ENCODE data around the gene YIF1A. TPM values are rescaled to one million over a fixed set of nuclear protein-coding genes. Genes with fewer than 3 reads are reported as not detected.

YIF1A gene
- total and polyA plus RNA-seq, 2 of the 4 experiments (the other 2 are of a cell fraction): 128 to 207 TPM

DNA sequence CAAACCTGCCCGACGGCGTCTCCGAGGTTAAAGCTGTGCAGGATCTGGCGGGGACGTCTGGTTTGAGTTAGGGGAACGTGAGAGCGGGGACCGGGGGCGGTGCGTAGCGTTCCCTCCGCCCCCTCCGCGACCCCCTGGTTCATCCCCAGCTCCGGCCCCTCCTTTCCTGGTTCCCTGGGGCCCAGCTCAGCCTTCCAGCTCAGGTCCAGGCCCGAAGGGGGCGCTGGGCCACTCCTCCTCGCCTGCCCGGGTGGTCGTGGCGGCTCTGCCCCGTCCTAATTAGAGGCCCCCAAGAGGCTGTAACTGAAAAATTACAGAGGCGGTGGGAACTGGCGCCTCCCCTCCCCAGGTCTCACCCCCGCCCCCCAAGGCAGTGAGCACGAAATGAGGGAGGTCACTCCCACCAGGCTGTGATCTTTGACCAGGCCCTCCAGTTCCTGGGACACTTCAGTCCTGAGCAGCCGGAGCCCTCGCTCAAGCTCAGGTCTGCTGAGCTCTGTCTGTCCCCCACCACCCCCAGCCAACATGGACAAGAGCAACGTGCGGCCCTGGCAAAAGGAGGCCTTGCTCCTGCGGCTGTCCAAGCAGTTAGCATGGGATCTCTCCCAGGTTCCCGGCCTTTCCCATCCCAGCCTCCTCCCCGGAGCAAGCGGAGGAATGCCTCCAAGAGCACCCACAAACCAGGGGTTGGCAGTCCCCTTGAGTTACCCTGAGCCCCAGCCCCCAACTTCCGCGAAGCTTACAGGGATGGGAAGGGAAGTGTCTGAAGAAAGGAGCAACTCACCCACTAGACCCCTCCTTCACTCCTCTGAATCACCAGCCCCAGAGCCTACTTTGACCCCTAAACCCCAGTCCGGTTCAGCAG lies 24.6 kb upstream of the YIF1A start:
- peak overlapping the region; percentile 94 for H3K14ac ChIP-seq (replicated peaks; ENCODE audit: low read depth, low read length)
- ATAC-seq (ENCODE audit: low read depth) (0 out of 2 replicates have a peak, but pooled peaks have one; percentile 0), DNase-seq (peak; percentile 40)
- H2BK20ac ChIP-seq (ENCODE audit: low read depth, low read length): peak overlapping the region; percentile 32
- H3K27ac ChIP-seq (ENCODE audit: insufficient read depth, low read length): peak overlapping the region; percentile 93
- H3K56ac ChIP-seq (ENCODE audit: extremely low read depth, insufficient read depth, low read length): peak overlapping the region; percentile 76
- BruUV-seq (replicated peaks): no TSS peak
- H3K4me1 ChIP-seq (ENCODE audit: control insufficient read depth, insufficient read depth, low read length): peaks cover 27% of the 10 kb centered on the region
- H3K23ac ChIP-seq (ENCODE audit: low read depth, low read length): peak overlapping the region; percentile 90
- H3K18ac ChIP-seq (ENCODE audit: low read depth, low read length): peak overlapping the region; percentile 35
- H3K9me3 ChIP-seq (ENCODE audit: control insufficient read depth, insufficient read depth, low read length): no peaks in the 10 kb centered on the region
- WGBS, 2 experiments (ENCODE audit: extremely low coverage in 2 of 2, insufficient read length in 1 of 2): 0% methylated on average over 6 of the region's 38 CpGs; no CpG with 5 or more reads in 1 of the 2 experiments
- peak overlapping the region; percentile 81 for H3K4ac ChIP-seq (ENCODE audit: low read depth, low read length)
- peak overlapping the region; percentile 69; the same call in 1 of the 3 replicates for H2BK15ac ChIP-seq (ENCODE audit: low read depth, low read length)
- TF ChIP-seq CTCF (conservative IDR thresholded peaks at IDR 0.05; ENCODE audit: low read depth, low read length) (peak; percentile 43), MAFK (IDR thresholded peaks at IDR 0.05; ENCODE audit: low read depth, low read length) (no peak), POLR2A (IDR thresholded peaks at IDR 0.05; ENCODE audit: low read depth, low read length) (peak; percentile 47; the same call in 1 of the 2 replicates), RAD21 (IDR thresholded peaks at IDR 0.05; ENCODE audit: low read length) (no peak), CEBPB (IDR thresholded peaks at IDR 0.05; ENCODE audit: low read depth, low read length) (no peak), RFX5 (IDR thresholded peaks at IDR 0.05; ENCODE audit: low read depth, low read length) (no peak), MXI1 (IDR thresholded peaks at IDR 0.05; ENCODE audit: borderline replicate concordance, low read depth, low read length) (0 out of 2 replicates have a peak, but pooled peaks have one; percentile 28), MAZ (IDR thresholded peaks at IDR 0.05; ENCODE audit: borderline replicate concordance, low read depth, low read length) (peak; percentile 30; the same call in 1 of the 2 replicates), NFE2L2 (IDR thresholded peaks at IDR 0.05; ENCODE audit: low read depth, low read length) (no peak), RCOR1 (IDR thresholded peaks at IDR 0.05; ENCODE audit: insufficient replicate concordance, low read length) (no peak)
- H4K8ac ChIP-seq (ENCODE audit: low read depth in 2 of 2, low read length in 2 of 2): peak overlapping the region; percentile 67 to 74
- H3K36me3 ChIP-seq (ENCODE audit: control insufficient read depth, insufficient read depth, low read length): no peaks in the 10 kb centered on the region
- peak overlapping the region; percentile 72 for H3K4me3 ChIP-seq (ENCODE audit: insufficient read depth, low read depth, low read length)
- ChIA-PET CTCF (interaction anchor here (0.8 to 2.4 kb wide), 7 partner anchors 14 to 75 kb away, joined by 3 to 17 read pairs (median 4); partner anchors contain the start of gene RIN1), POLR2A (ENCODE audit: unreplicated experiment) (interaction anchor here (1.0 to 2.9 kb wide), 5 partner anchors 8 to 24 kb away, joined by 4 to 23 read pairs (median 7); partner anchors contain the start of gene RIN1)
- peaks cover 0 to 36% of the 10 kb centered on the region in 2 experiments; a peak in 2 of 4 replicates for H3K79me1 ChIP-seq (ENCODE audit: low read depth in 1 of 2, low read length in 2 of 2)
- peak overlapping the region; percentile 77 for H2AK5ac ChIP-seq (ENCODE audit: low read depth, low read length)
- peak overlapping the region; percentile 93 for H2AK9ac ChIP-seq (replicated peaks; ENCODE audit: low read depth, low read length, poor library complexity)
- intact Hi-C loops (cut with micrococcal nuclease) (no loop called here), dilution Hi-C loops (cut with HindIII; ENCODE audit: low sequenced_read_pairs, unreplicated experiment) (no loop called here), in situ Hi-C loops (cut with MboI; ENCODE audit: low sequenced_read_pairs) (no loop called here)
- peak overlapping the region; percentile 85 for H3K4me2 ChIP-seq (ENCODE audit: low read depth, low read length)
- no peaks in the 10 kb centered on the region for H3K27me3 ChIP-seq (ENCODE audit: control insufficient read depth, insufficient read depth, low read length)
- peak overlapping the region; percentile 90 for H4K5ac ChIP-seq (ENCODE audit: low read depth, low read length)
- H2BK5ac ChIP-seq (ENCODE audit: low read depth, low read length, poor library complexity, severe bottlenecking): peak overlapping the region; percentile 77
- peaks cover 39% of the 10 kb centered on the region for H4K20me1 ChIP-seq (ENCODE audit: insufficient read depth, low read length)
- H2BK120ac ChIP-seq (ENCODE audit: low read depth, low read length): peak overlapping the region; percentile 89
- H3K9ac ChIP-seq (ENCODE audit: low read depth, low read length): peak overlapping the region; percentile 95
- peak overlapping the region; percentile 77 for H4K91ac ChIP-seq (ENCODE audit: insufficient read depth, low read depth, low read length)
- peak overlapping the region; percentile 68 for H2AFZ ChIP-seq (replicated peaks; ENCODE audit: low read length, poor library complexity)
- peaks cover 4% of the 10 kb centered on the region for H3K9me1 ChIP-seq (ENCODE audit: insufficient read depth, low read length)
